Measurements from ENCODE around the gene TNIK. TPM values are rescaled to one million over a fixed set of nuclear protein-coding genes. Genes with fewer than 3 reads are reported as not detected.

The TNIK gene
- total RNA-seq, 4 donors from 2014 or later: 30.3 to 39.0 (median 36.8) TPM

GRCh38 chr3:171329746-171330145 lies 130.5 kb downstream of the TNIK start:
- Histone ChIP-seq H3K9me3 (no peaks in the 10 kb centered on the region), H3K4me3 (no peak overlapping the region), H3K27me3 (no peaks in the 10 kb centered on the region), H3K27ac (replicated peaks in 1 of 4) (peak overlapping the region; percentile 28 to 61 (median 56)), H3K36me3 (no peaks in the 10 kb centered on the region), H3K4me1 (peaks cover 40 to 76% (median 64%) of the 10 kb centered on the region in 4 donors)
- intact Hi-C loops (cut with DNase I): loop anchor here (10.0 kb wide), 1 partner anchor 145 kb away; no protein-coding TSS in a partner anchor
- no peak for DNase-seq (ENCODE audit: extremely low spot score)
- WGBS: 31% methylated on average over 4 of the region's 4 CpGs
- TF ChIP-seq CTCF (IDR thresholded peaks at IDR 0.05): no peak
- TF ChIP-seq POLR2AphosphoS5 (IDR thresholded peaks at IDR 0.05): peak in 1 of 2 donors; percentile 74

GRCh38 chr3:171328419-171329082 lies 131.7 kb downstream of the TNIK start:
- H3K27ac ChIP-seq (replicated peaks in 1 of 4): peak overlapping the region in 3 of 4 donors; percentile 28 to 61 (median 59)
- H3K9me3 ChIP-seq: no peaks in the 10 kb centered on the region
- WGBS: 51% methylated on average over 3 of the region's 3 CpGs
- no peak for DNase-seq (ENCODE audit: extremely low spot score)
- no peaks in the 10 kb centered on the region for H3K27me3 ChIP-seq
- peaks cover 44 to 76% (median 65%) of the 10 kb centered on the region in 4 donors for H3K4me1 ChIP-seq
- no peak overlapping the region for H3K4me3 ChIP-seq
- no peaks in the 10 kb centered on the region for H3K36me3 ChIP-seq
- intact Hi-C loops (cut with DNase I): loop anchor here (10.0 kb wide), 1 partner anchor 144 kb away; no protein-coding TSS in a partner anchor
- TF ChIP-seq POLR2A (IDR thresholded peaks at IDR 0.05; ENCODE audit: low read depth) (no peak), EP300 (IDR thresholded peaks at IDR 0.05) (no peak), POLR2AphosphoS5 (IDR thresholded peaks at IDR 0.05) (no peak), CTCF (IDR thresholded peaks at IDR 0.05) (no peak)

GRCh38 chr3:171327441-171328174 lies 132.6 kb downstream of the TNIK start:
- H3K4me1 ChIP-seq: peaks cover 46 to 82% (median 69%) of the 10 kb centered on the region in 4 donors

GRCh38 chr3:171326717-171327440 lies 133.3 kb downstream of the TNIK start:
- no peak overlapping the region for H3K27ac ChIP-seq (replicated peaks in 1 of 4)
- no peak for TF ChIP-seq POLR2AphosphoS5 (IDR thresholded peaks at IDR 0.05)
- TF ChIP-seq CTCF (IDR thresholded peaks at IDR 0.05): no peak
- H3K4me1 ChIP-seq: peaks cover 46 to 83% (median 69%) of the 10 kb centered on the region in 4 donors
- DNase-seq (ENCODE audit: extremely low spot score): no peak
- H3K4me3 ChIP-seq: no peak overlapping the region
- no peaks in the 10 kb centered on the region for H3K27me3 ChIP-seq
- intact Hi-C loops (cut with DNase I): loop anchor here (10.0 kb wide), 1 partner anchor 142 kb away; no protein-coding TSS in a partner anchor
- WGBS: no CpG with 5 or more reads among the region's 1 CpG
- H3K9me3 ChIP-seq: no peaks in the 10 kb centered on the region
- no peaks in the 10 kb centered on the region for H3K36me3 ChIP-seq

More at GRCh38 chr3:171327441-171328174, 132.6 kb downstream of the TNIK start:
- no peak for TF ChIP-seq CTCF (IDR thresholded peaks at IDR 0.05)
- no peak for TF ChIP-seq POLR2AphosphoS5 (IDR thresholded peaks at IDR 0.05)
- no peak for TF ChIP-seq POLR2A (IDR thresholded peaks at IDR 0.05; ENCODE audit: low read depth)
- TF ChIP-seq EP300 (IDR thresholded peaks at IDR 0.05): no peak
- whole genome bisulfite sequencing: 97% methylated on average over 7 of the region's 7 CpGs
- Histone ChIP-seq H3K27me3 (no peaks in the 10 kb centered on the region), H3K27ac (replicated peaks in 1 of 4) (peak overlapping the region in 1 of 4 donors; percentile 43), H3K9me3 (no peaks in the 10 kb centered on the region), H3K36me3 (no peaks in the 10 kb centered on the region), H3K4me3 (no peak overlapping the region)
- intact Hi-C loops (cut with DNase I): loop anchor here (10.0 kb wide), 1 partner anchor 143 kb away; no protein-coding TSS in a partner anchor
- DNase-seq (ENCODE audit: extremely low spot score): no peak

Measured in esophagus muscularis mucosa (tissue), 4 donors.